HG02798 (cell line): Measurements from ENCODE around the gene VSX2.
"Not testable (repeated sequence)": the region's sequence is repeated elsewhere in the genome, so short reads cannot be mapped to it uniquely, and the experiment has no call there.

Experiments used
- ATAC-seq: cut with Tn5 transposase; IDR thresholded peaks from one replicate; pipeline ENCODE4 v1.9.1; 2021; ENCODE audit warnings: mild to moderate bottlenecking; ENCODE audit not compliant: unreplicated experiment, poor library complexity

Gene VSX2

GRCh38 chr14:74257941-74258763 lies 18.9 kb downstream of the VSX2 start:
- ATAC-seq: no peak

- ATAC-seq: no peak
Observed at GRCh38 chr14:74258764-74259035, 19.5 kb downstream of the VSX2 start.

GRCh38 chr14:74259513-74259912 lies 20.3 kb downstream of the VSX2 start:
- ATAC-seq: no peak

- no peak for ATAC-seq
Observed at GRCh38 chr14:74260525-74261233, 21.4 kb downstream of the VSX2 start.

GRCh38 chr14:74261288-74261687 lies 22.0 kb downstream of the VSX2 start:
- no peak for ATAC-seq

- no peak for ATAC-seq
Observed at GRCh38 chr14:74262076-74262475, 22.8 kb downstream of the VSX2 start.

GRCh38 chr14:74263181-74263580 lies 23.9 kb downstream of the VSX2 start:
- ATAC-seq: no peak

GRCh38 chr14:74263921-74264320 lies 24.7 kb downstream of the VSX2 start:
- no peak for ATAC-seq

GRCh38 chr14:74265301-74265965 lies 26.2 kb downstream of the VSX2 start:
- ATAC-seq: no peak

- no peak for ATAC-seq
Observed at GRCh38 chr14:74267588-74267987, 28.3 kb downstream of the VSX2 start.

- ATAC-seq: not testable (repeated sequence)
Observed at GRCh38 chr14:74270382-74271177, 31.3 kb downstream of the VSX2 start.

- ATAC-seq: no peak
Observed at GRCh38 chr14:74271365-74271764, 32.1 kb downstream of the VSX2 start.

GRCh38 chr14:74275241-74275841 lies 36.1 kb downstream of the VSX2 start:
- ATAC-seq: no peak

- ATAC-seq: no peak
Observed at GRCh38 chr14:74278080-74278479, 38.8 kb downstream of the VSX2 start.

GRCh38 chr14:74281069-74281468 lies 41.8 kb downstream of the VSX2 start:
- no peak for ATAC-seq

- ATAC-seq: no peak
Observed at GRCh38 chr14:74286736-74287135, 47.5 kb downstream of the VSX2 start.

- no peak for ATAC-seq
Observed at GRCh38 chr14:74289801-74290200, 50.6 kb downstream of the VSX2 start.

GRCh38 chr14:74290415-74290814 lies 51.2 kb downstream of the VSX2 start:
- no peak for ATAC-seq

GRCh38 chr14:74292061-74292460 lies 52.8 kb downstream of the VSX2 start:
- no peak for ATAC-seq

GRCh38 chr14:74293606-74294005 lies 54.4 kb downstream of the VSX2 start:
- no peak for ATAC-seq
